Measurements from ENCODE around the gene SAP30L.

DNA sequence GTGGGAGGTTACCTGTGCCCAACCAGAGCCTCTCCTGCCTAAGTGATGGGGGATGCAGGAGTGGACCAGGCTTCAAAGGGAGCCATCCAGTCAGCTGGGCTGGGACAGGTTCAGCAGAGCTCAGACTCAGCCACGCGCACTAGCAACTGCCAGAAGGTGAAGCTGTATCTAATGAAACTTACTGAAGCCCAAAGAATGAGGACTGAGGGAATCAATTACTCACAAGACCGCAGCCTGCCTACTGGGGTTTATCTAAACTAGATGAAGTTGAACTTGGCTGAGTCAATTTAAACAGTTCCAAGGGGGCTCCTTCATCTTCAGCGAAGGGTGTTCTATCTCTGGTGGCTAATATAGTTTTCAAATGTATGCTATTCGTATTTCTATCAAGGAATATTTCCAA, 20.9 kb downstream of the SAP30L start:
- TF ChIP-seq, protein P1, sequence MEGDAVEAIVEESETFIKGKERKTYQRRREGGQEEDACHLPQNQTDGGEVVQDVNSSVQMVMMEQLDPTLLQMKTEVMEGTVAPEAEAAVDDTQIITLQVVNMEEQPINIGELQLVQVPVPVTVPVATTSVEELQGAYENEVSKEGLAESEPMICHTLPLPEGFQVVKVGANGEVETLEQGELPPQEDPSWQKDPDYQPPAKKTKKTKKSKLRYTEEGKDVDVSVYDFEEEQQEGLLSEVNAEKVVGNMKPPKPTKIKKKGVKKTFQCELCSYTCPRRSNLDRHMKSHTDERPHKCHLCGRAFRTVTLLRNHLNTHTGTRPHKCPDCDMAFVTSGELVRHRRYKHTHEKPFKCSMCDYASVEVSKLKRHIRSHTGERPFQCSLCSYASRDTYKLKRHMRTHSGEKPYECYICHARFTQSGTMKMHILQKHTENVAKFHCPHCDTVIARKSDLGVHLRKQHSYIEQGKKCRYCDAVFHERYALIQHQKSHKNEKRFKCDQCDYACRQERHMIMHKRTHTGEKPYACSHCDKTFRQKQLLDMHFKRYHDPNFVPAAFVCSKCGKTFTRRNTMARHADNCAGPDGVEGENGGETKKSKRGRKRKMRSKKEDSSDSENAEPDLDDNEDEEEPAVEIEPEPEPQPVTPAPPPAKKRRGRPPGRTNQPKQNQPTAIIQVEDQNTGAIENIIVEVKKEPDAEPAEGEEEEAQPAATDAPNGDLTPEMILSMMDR (IDR thresholded peaks at IDR 0.05): no peak
- TF ChIP-seq POLR2A (IDR thresholded peaks at IDR 0.05): no peak
- no peak for TF ChIP-seq EP300 (IDR thresholded peaks at IDR 0.05)

Measured in sigmoid colon (tissue), 4 donors.